ENCODE results near the gene CACNA2D3. TPM values are rescaled to one million over a fixed set of nuclear protein-coding genes. Genes with fewer than 3 reads are reported as not detected.

CACNA2D3 gene
- total RNA-seq, 6 experiments from 2014 or later, result 0.14 to 0.23 (median 0.19) TPM; not detected in 2

DNA sequence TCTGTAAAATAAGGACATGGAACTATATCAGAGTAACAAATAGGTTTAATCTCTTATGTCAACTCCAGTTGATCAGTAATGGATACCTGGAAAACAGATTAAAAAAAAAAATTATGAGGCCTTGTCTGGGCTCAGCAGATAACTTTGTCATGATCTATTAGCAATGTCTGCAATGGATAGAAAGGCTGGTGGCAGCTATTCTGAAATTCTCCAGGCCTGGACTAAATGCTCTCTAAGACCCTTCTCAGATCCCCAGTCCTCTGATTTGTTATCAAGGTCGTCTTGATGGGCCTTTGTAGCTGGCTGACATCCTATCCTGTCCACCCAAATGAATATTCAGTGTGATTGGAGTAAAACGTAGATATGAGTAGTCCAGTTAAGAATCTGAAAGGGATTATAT is 791.8 kb downstream of the CACNA2D3 start:
- no peak overlapping the region for H3K27ac Mint-ChIP-seq
- H3K4me1 Mint-ChIP-seq (ENCODE audit: low read depth), result peaks cover 50% of the 10 kb centered on the region
- H3K27me3 Mint-ChIP-seq (ENCODE audit: insufficient read depth), result peaks cover 2% of the 10 kb centered on the region
- H3K36me3 Mint-ChIP-seq (ENCODE audit: low read depth), result peaks cover 19% of the 10 kb centered on the region
- TF ChIP-seq, protein P1, sequence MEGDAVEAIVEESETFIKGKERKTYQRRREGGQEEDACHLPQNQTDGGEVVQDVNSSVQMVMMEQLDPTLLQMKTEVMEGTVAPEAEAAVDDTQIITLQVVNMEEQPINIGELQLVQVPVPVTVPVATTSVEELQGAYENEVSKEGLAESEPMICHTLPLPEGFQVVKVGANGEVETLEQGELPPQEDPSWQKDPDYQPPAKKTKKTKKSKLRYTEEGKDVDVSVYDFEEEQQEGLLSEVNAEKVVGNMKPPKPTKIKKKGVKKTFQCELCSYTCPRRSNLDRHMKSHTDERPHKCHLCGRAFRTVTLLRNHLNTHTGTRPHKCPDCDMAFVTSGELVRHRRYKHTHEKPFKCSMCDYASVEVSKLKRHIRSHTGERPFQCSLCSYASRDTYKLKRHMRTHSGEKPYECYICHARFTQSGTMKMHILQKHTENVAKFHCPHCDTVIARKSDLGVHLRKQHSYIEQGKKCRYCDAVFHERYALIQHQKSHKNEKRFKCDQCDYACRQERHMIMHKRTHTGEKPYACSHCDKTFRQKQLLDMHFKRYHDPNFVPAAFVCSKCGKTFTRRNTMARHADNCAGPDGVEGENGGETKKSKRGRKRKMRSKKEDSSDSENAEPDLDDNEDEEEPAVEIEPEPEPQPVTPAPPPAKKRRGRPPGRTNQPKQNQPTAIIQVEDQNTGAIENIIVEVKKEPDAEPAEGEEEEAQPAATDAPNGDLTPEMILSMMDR (IDR thresholded peaks at IDR 0.05), result no peak
- H3K9me3 Mint-ChIP-seq, result peaks cover 15% of the 10 kb centered on the region
- no peak overlapping the region for H3K4me3 Mint-ChIP-seq
- no peak for DNase-seq

DNA sequence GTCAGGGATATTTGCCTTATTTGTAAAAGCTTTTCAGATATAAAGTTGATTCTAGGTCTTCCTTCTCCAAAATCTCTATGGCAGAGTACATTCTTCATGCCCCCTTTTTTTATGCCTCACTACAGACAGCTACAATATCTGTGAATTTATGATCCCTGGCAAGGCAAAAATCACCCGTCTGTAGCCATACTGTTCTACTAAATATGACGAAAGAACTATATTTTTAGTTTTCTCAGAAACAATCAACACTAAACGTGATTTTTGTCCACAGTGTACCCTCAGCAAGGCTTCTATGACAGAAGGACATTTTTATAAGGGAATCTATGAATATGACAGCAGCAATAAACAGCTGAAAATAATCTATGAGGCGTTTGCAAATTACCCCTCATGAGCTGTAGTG is 792.8 kb downstream of the CACNA2D3 start:
- Mint-ChIP-seq H3K4me3 (no peak overlapping the region), H3K27ac (no peak overlapping the region), H3K36me3 (ENCODE audit: low read depth) (peaks cover 19% of the 10 kb centered on the region), H3K4me1 (ENCODE audit: low read depth) (peaks cover 40% of the 10 kb centered on the region), H3K27me3 (ENCODE audit: insufficient read depth) (peaks cover 2% of the 10 kb centered on the region), H3K9me3 (peaks cover 15% of the 10 kb centered on the region)
- DNase-seq, result no peak
- TF ChIP-seq, protein P1 (IDR thresholded peaks at IDR 0.05), result no peak

DNA sequence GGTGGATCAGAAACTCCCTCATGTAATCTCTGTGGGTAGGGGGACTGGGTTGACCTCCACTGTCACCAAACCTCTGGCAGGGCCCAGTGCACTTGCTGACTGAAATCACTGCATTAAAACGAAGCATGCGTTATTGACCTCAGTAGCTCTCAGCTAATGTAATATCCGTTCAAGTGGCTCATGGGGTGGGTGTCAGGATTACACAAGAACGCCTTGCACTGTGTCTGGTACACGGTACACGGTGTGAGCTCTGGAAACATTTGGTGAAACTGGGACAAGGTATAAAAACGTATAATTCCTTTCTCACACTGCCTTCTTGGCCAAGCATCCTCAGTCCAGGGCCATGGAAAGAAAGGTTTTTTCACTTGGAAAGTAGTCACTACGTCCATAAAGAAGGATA is 793.6 kb downstream of the CACNA2D3 start:
- H3K9me3 Mint-ChIP-seq, result peaks cover 15% of the 10 kb centered on the region
- TF ChIP-seq, protein P1 (IDR thresholded peaks at IDR 0.05), result no peak
- H3K27ac Mint-ChIP-seq, result no peak overlapping the region
- DNase-seq, result no peak
- H3K4me1 Mint-ChIP-seq (ENCODE audit: low read depth), result peaks cover 37% of the 10 kb centered on the region
- H3K36me3 Mint-ChIP-seq (ENCODE audit: low read depth), result peaks cover 19% of the 10 kb centered on the region
- peaks cover 2% of the 10 kb centered on the region for H3K27me3 Mint-ChIP-seq (ENCODE audit: insufficient read depth)
- H3K4me3 Mint-ChIP-seq, result no peak overlapping the region

DNA sequence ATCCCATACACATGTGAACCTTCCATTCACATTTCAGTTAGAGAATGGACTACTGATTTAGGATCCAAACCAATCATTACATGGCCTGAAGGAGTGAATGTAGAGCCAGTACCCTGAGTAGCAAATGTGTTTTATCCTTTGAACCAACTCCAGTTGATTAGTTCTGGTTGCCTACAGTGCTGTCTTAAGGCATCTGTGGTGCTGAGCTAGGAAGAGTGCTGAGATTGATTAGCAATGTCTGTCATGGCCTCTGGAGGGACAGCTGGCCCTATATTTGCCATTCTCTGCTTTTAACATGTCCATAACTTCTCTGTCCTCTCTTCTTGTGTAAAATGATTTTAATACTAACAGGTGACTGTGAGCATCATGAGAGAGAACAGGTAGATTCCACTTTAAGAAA is 794.4 kb downstream of the CACNA2D3 start:
- DNase-seq, result peak; percentile 12
- H3K9me3 Mint-ChIP-seq, result peaks cover 10% of the 10 kb centered on the region
- no peak overlapping the region for H3K4me3 Mint-ChIP-seq
- H3K4me1 Mint-ChIP-seq (ENCODE audit: low read depth), result peaks cover 37% of the 10 kb centered on the region
- TF ChIP-seq, protein P1 (IDR thresholded peaks at IDR 0.05), result peak; percentile 29; the same call in 1 of the 2 replicates
- H3K27ac Mint-ChIP-seq, result no peak overlapping the region
- no peaks in the 10 kb centered on the region; the same call in 1 of the 2 replicates for H3K27me3 Mint-ChIP-seq (ENCODE audit: insufficient read depth)
- peaks cover 14% of the 10 kb centered on the region for H3K36me3 Mint-ChIP-seq (ENCODE audit: low read depth)

DNA sequence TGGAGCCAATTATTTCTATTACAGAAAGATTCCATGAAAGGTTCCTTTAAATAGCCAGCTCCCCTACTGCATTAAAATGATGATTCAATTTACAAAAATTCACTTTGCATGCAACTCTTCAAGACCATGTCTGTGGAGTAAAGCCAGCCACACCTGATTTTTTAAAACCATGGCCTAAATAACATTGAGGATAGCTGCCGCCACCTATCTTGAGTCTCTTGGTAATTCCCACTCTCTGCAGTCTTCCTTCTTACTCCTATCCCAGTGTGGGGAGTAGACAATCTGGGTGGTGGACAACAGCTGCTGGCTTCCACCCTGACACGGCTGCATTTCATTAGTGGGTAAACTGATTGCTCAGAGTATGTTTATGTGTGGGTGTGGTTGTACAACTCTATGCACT is 794.8 kb downstream of the CACNA2D3 start:
- DNase-seq, result peak; percentile 49
- H3K4me3 Mint-ChIP-seq, result peak overlapping the region; percentile 62; the same call in 1 of the 2 replicates
- TF ChIP-seq, protein P1 (IDR thresholded peaks at IDR 0.05), result no peak
- H3K27me3 Mint-ChIP-seq (ENCODE audit: insufficient read depth), result no peaks in the 10 kb centered on the region; the same call in 1 of the 2 replicates
- peaks cover 10% of the 10 kb centered on the region for H3K36me3 Mint-ChIP-seq (ENCODE audit: low read depth)
- H3K4me1 Mint-ChIP-seq (ENCODE audit: low read depth), result peaks cover 37% of the 10 kb centered on the region
- peaks cover 6% of the 10 kb centered on the region for H3K9me3 Mint-ChIP-seq
- peak overlapping the region; percentile 64 for H3K27ac Mint-ChIP-seq
